ENCODE measurements around the gene TFCP2. TPM values are rescaled to one million over a fixed set of nuclear protein-coding genes. Genes with fewer than 3 reads are reported as not detected.
A peak's percentile ranks its signal among the peaks of the same experiment; 100 is the strongest.

Gene TFCP2
- total and polyA plus RNA-seq, 2 of the 13 experiments (the other 11 are each of a cell fraction or from before 2014, with no cell fraction given): 7.6 to 10.0 TPM

DNA sequence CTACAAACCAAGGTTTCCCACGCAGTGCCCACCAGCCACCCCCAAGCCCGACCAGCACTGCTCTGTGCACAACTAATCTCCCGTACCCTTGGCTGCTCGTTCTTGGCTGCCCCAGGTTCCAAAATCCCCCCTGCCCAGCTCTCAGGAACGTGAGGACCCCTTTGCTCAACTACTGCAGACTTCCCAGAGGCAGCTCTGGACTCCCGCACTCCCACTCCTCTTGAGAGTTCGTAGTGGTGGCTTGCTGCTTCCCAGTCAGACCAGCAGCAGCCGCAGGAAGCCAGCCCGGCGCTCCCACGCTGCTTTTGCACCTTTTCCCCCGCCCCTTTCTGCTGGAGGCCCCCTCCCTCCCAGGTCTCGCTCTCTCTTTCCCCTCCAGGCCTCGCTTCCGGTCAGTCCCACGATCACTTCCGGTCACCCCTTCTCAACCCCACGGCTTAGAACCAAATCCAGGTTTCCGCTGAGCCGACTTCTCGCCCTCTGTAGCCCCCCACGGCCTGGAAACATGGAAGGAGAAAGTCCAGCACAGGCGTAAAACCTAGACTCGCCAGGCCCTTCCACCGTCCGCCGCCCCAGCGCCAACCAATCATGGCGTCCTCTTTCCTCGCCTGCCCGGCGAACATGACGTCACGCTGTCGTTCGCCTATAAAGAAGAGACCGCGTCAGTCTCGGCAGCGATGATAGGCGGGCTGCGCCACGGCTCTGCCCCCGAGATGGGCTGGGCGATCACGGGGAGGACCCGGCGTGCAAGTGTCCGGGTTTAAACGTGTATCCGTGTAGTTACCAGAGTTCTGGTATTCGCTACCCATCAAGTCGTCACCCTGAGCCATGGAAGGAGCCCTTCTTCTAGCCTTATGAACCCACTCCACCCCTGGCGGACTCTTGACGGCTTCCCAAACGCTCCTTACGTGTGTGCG, at the start of gene TFCP2 (continued):
- TF ChIP-seq, protein P1, sequence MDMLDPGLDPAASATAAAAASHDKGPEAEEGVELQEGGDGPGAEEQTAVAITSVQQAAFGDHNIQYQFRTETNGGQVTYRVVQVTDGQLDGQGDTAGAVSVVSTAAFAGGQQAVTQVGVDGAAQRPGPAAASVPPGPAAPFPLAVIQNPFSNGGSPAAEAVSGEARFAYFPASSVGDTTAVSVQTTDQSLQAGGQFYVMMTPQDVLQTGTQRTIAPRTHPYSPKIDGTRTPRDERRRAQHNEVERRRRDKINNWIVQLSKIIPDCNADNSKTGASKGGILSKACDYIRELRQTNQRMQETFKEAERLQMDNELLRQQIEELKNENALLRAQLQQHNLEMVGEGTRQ (IDR thresholded peaks at IDR 0.05; ENCODE audit: low read depth, low read length): peak; percentile 38; the same call in 1 of the 2 replicates
- TF ChIP-seq, protein P1 (CRISPR knock-in tag; IDR thresholded peaks at IDR 0.05; ENCODE audit: borderline replicate concordance): no peak
- TF ChIP-seq ASH2L (IDR thresholded peaks at IDR 0.05; ENCODE audit: insufficient read length, low read depth, low read length) (peak; percentile 82), ZBTB38 (CRISPR knock-in tag; IDR thresholded peaks at IDR 0.05) (peak; percentile 50; the same call in 1 of the 2 replicates), CC2D1A (CRISPR knock-in tag; IDR thresholded peaks at IDR 0.05) (0 out of 2 replicates have a peak, but pooled peaks have one; percentile 41), ZNF790 (CRISPR knock-in tag; IDR thresholded peaks at IDR 0.05; ENCODE audit: borderline replicate concordance) (peak; percentile 74; the same call in 1 of the 2 replicates), ATF7 (IDR thresholded peaks at IDR 0.05) (peak; percentile 99), ATF7 (CRISPR knock-in tag; IDR thresholded peaks at IDR 0.05) (peak; percentile 86; the same call in 1 of the 2 replicates), MIER2 (CRISPR knock-in tag; IDR thresholded peaks at IDR 0.05) (no peak), NKX3-1 (CRISPR knock-in tag; IDR thresholded peaks at IDR 0.05) (no peak)
- TF ChIP-seq, protein P2, sequence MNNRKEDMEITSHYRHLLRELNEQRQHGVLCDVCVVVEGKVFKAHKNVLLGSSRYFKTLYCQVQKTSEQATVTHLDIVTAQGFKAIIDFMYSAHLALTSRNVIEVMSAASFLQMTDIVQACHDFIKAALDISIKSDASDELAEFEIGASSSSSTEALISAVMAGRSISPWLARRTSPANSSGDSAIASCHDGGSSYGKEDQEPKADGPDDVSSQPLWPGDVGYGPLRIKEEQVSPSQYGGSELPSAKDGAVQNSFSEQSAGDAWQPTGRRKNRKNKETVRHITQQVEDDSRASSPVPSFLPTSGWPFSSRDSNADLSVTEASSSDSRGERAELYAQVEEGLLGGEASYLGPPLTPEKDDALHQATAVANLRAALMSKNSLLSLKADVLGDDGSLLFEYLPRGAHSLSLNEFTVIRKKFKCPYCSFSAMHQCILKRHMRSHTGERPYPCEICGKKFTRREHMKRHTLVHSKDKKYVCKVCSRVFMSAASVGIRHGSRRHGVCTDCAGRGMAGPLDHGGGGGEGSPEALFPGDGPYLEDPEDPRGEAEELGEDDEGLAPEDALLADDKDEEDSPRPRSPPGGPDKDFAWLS (CRISPR knock-in tag; IDR thresholded peaks at IDR 0.05; ENCODE audit: borderline replicate concordance): no peak
- TF ChIP-seq, protein P3, sequence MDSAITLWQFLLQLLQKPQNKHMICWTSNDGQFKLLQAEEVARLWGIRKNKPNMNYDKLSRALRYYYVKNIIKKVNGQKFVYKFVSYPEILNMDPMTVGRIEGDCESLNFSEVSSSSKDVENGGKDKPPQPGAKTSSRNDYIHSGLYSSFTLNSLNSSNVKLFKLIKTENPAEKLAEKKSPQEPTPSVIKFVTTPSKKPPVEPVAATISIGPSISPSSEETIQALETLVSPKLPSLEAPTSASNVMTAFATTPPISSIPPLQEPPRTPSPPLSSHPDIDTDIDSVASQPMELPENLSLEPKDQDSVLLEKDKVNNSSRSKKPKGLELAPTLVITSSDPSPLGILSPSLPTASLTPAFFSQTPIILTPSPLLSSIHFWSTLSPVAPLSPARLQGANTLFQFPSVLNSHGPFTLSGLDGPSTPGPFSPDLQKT (CRISPR knock-in tag; IDR thresholded peaks at IDR 0.05; ENCODE audit: borderline replicate concordance): no peak
- TF ChIP-seq, protein P4, sequence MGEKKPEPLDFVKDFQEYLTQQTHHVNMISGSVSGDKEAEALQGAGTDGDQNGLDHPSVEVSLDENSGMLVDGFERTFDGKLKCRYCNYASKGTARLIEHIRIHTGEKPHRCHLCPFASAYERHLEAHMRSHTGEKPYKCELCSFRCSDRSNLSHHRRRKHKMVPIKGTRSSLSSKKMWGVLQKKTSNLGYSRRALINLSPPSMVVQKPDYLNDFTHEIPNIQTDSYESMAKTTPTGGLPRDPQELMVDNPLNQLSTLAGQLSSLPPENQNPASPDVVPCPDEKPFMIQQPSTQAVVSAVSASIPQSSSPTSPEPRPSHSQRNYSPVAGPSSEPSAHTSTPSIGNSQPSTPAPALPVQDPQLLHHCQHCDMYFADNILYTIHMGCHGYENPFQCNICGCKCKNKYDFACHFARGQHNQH (CRISPR knock-in tag; IDR thresholded peaks at IDR 0.05): peak; percentile 31; the same call in 1 of the 2 replicates
- TF ChIP-seq, protein P5, sequence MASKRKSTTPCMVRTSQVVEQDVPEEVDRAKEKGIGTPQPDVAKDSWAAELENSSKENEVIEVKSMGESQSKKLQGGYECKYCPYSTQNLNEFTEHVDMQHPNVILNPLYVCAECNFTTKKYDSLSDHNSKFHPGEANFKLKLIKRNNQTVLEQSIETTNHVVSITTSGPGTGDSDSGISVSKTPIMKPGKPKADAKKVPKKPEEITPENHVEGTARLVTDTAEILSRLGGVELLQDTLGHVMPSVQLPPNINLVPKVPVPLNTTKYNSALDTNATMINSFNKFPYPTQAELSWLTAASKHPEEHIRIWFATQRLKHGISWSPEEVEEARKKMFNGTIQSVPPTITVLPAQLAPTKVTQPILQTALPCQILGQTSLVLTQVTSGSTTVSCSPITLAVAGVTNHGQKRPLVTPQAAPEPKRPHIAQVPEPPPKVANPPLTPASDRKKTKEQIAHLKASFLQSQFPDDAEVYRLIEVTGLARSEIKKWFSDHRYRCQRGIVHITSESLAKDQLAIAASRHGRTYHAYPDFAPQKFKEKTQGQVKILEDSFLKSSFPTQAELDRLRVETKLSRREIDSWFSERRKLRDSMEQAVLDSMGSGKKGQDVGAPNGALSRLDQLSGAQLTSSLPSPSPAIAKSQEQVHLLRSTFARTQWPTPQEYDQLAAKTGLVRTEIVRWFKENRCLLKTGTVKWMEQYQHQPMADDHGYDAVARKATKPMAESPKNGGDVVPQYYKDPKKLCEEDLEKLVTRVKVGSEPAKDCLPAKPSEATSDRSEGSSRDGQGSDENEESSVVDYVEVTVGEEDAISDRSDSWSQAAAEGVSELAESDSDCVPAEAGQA (IDR thresholded peaks at IDR 0.05; ENCODE audit: low read depth): peak; percentile 98
- TF ChIP-seq, protein P5 (CRISPR knock-in tag; IDR thresholded peaks at IDR 0.05; ENCODE audit: borderline replicate concordance): no peak

Measured in HepG2 (cell line).